SIG-M5 (cell line): Measurements from ENCODE around the gene VRK3.
A peak's percentile ranks its signal among the peaks of the same experiment; 100 is the strongest.

ENCODE experiments used
- DNase-seq: peaks from one replicate; lab custom pipeline; 2025; lab: John Stamatoyannopoulos, UW

The VRK3 gene

GRCh38 chr19:50030225-50030624 lies 5.1 kb upstream of the VRK3 start:
- DNase-seq, result no peak

- no peak for DNase-seq
Observed at GRCh38 chr19:50026550-50026906, 1.4 kb upstream of the VRK3 start.

- DNase-seq, result peak; percentile 70
Observed at GRCh38 chr19:50025794-50026549, 800 bp upstream of the VRK3 start, which contains the start of gene ZNF473. TSS of gene ZNF473 (plus strand) at chr19:50026005. CDS start at chr19:50031083, 5,078 bp downstream.

GRCh38 chr19:50024719-50025021 lies 502 bp downstream of the VRK3 start:
- DNase-seq, result no peak

- DNase-seq, result no peak
Observed at GRCh38 chr19:50022823-50023222, 2.3 kb downstream of the VRK3 start.

- no peak for DNase-seq
Observed at GRCh38 chr19:50020481-50020880, 4.7 kb downstream of the VRK3 start.

- DNase-seq, result no peak
Observed at GRCh38 chr19:50016225-50016807, 8.9 kb downstream of the VRK3 start.

- DNase-seq, result no peak
Observed at GRCh38 chr19:50008532-50008931, 16.6 kb downstream of the VRK3 start.

- no peak for DNase-seq
Observed at GRCh38 chr19:50007947-50008346, 17.2 kb downstream of the VRK3 start.

GRCh38 chr19:50007170-50007569 lies 18.0 kb downstream of the VRK3 start:
- no peak for DNase-seq

- no peak for DNase-seq
Observed at GRCh38 chr19:50005428-50005827, 19.7 kb downstream of the VRK3 start.

- no peak for DNase-seq
Observed at GRCh38 chr19:50003810-50004419, 21.3 kb downstream of the VRK3 start.

- no peak for DNase-seq
Observed at GRCh38 chr19:50003254-50003788, 21.9 kb downstream of the VRK3 start.

GRCh38 chr19:50002386-50002960 lies 22.7 kb downstream of the VRK3 start:
- no peak for DNase-seq

GRCh38 chr19:50001775-50002174 lies 23.4 kb downstream of the VRK3 start:
- no peak for DNase-seq

GRCh38 chr19:50000841-50001557 lies 24.2 kb downstream of the VRK3 start:
- no peak for DNase-seq

- no peak for DNase-seq
Observed at GRCh38 chr19:50000038-50000840, 24.9 kb downstream of the VRK3 start.

- no peak for DNase-seq
Observed at GRCh38 chr19:49999371-50000010, 25.7 kb downstream of the VRK3 start.

- no peak for DNase-seq
Observed at GRCh38 chr19:49997709-49998108, 27.5 kb downstream of the VRK3 start.

- no peak for DNase-seq
Observed at GRCh38 chr19:49988433-49988832, 36.7 kb downstream of the VRK3 start.

GRCh38 chr19:49988007-49988406 lies 37.2 kb downstream of the VRK3 start:
- DNase-seq, result no peak
